GM19463 (cell line): ENCODE measurements around the gene PDYN.
"Not testable (repeated sequence)": the region's sequence is repeated elsewhere in the genome, so short reads cannot be mapped to it uniquely, and the experiment has no call there.

Experiments used
- ATAC-seq: cut with Tn5 transposase; IDR thresholded peaks from one replicate; pipeline ENCODE4 v1.9.1; 2021; ENCODE audit warnings: mild to moderate bottlenecking, moderate library complexity; ENCODE audit not compliant: unreplicated experiment

The PDYN gene

GRCh38 chr20:1993986-1994385 is at the start of gene PDYN:
Gene PDYN, minus strand, starts transcription at chr20:1994058. Its CDS starts 10,974 bp downstream, at chr20:1983084.
- ATAC-seq = no peak

- ATAC-seq = no peak
These were observed 48.5 kb upstream of the PDYN start for GRCh38 chr20:2042400-2042799.

GRCh38 chr20:2038161-2038560 is 44.3 kb upstream of the PDYN start:
- ATAC-seq = no peak

- ATAC-seq = no peak
These were observed 43.5 kb upstream of the PDYN start for GRCh38 chr20:2037296-2037914.

- not testable (repeated sequence) for ATAC-seq
These were observed 42.5 kb upstream of the PDYN start for GRCh38 chr20:2036357-2036756.

- no peak for ATAC-seq
These were observed 38.3 kb upstream of the PDYN start for GRCh38 chr20:2032168-2032567.

- no peak for ATAC-seq
These were observed 32.7 kb upstream of the PDYN start for GRCh38 chr20:2026514-2026913.

GRCh38 chr20:2026004-2026403 is 32.1 kb upstream of the PDYN start:
- no peak for ATAC-seq

- no peak for ATAC-seq
These were observed 29.3 kb upstream of the PDYN start for GRCh38 chr20:2023151-2023550.

GRCh38 chr20:2022163-2022562 is 28.3 kb upstream of the PDYN start:
- no peak for ATAC-seq

- ATAC-seq = no peak
These were observed 16.7 kb upstream of the PDYN start for GRCh38 chr20:2010533-2010932.

- ATAC-seq = no peak
These were observed 12.8 kb upstream of the PDYN start for GRCh38 chr20:2006452-2007361.

- no peak for ATAC-seq
These were observed 12.1 kb upstream of the PDYN start for GRCh38 chr20:2005831-2006426.

GRCh38 chr20:2005359-2005758 is 11.5 kb upstream of the PDYN start:
- no peak for ATAC-seq

- no peak for ATAC-seq
These were observed 10.3 kb upstream of the PDYN start for GRCh38 chr20:2004171-2004570.

GRCh38 chr20:2002365-2002764 is 8.5 kb upstream of the PDYN start:
- ATAC-seq = no peak

- no peak for ATAC-seq
These were observed 7.3 kb upstream of the PDYN start for GRCh38 chr20:2001119-2001518.

- ATAC-seq = no peak
These were observed 6.4 kb upstream of the PDYN start for GRCh38 chr20:2000285-2000684.

- ATAC-seq = no peak
These were observed 4.9 kb upstream of the PDYN start for GRCh38 chr20:1998715-1999114.

- no peak for ATAC-seq
These were observed 4.3 kb upstream of the PDYN start for GRCh38 chr20:1998193-1998520.

GRCh38 chr20:1997483-1998192 is 3.8 kb upstream of the PDYN start:
- no peak for ATAC-seq
